ENCODE measurements around the gene DLL3. TPM values are rescaled to one million over a fixed set of nuclear protein-coding genes. Genes with fewer than 3 reads are reported as not detected.

The DLL3 gene
- total and polyA plus RNA-seq, 9 of the 15 experiments (the other 6 are each of a cell fraction or from before 2014, with no cell fraction given): 0.80 to 6.3 (median 1.2) TPM

GRCh38 chr19:39520541-39521484 is 22.1 kb downstream of the DLL3 start (continued):
- TF ChIP-seq TAF1 (IDR thresholded peaks at IDR 0.05; ENCODE audit: control insufficient read depth, extremely low read depth, insufficient read depth, low read length, severe bottlenecking) (no peak), CBX8 (IDR thresholded peaks at IDR 0.05; ENCODE audit: borderline replicate concordance, extremely low read depth, low read depth, low read length, poor library complexity, severe bottlenecking) (no peak), RCOR1 (IDR thresholded peaks at IDR 0.05; ENCODE audit: borderline replicate concordance in 1 of 2, low read depth in 2 of 2, low read length in 2 of 2) (0 out of 4 replicates have a peak, but pooled peaks of 1 of the 2 experiments have one; percentile 5), KAT8 (IDR thresholded peaks at IDR 0.05; ENCODE audit: low read depth) (no peak), BHLHE40 (IDR thresholded peaks at IDR 0.05; ENCODE audit: low read length) (no peak), GATAD2A (IDR thresholded peaks at IDR 0.05) (no peak)

- H3K27me3 ChIP-seq (ENCODE audit: control insufficient read depth in 2 of 2, insufficient read depth in 2 of 2, low read length in 2 of 2): no peaks in the 10 kb centered on the region
- no peak for FAIRE-seq
- TF ChIP-seq HNRNPH1 (optimal IDR thresholded peaks at IDR 0.05; ENCODE audit: low read depth, low read length) (no peak), MGA (IDR thresholded peaks at IDR 0.05) (no peak)
These were observed 25.7 kb downstream of the DLL3 start for GRCh38 chr19:39524495-39524894.

More at GRCh38 chr19:39524495-39524894, 25.7 kb downstream of the DLL3 start:
- in situ Hi-C loops (cut with MboI): no loop called here
- H4K20me1 ChIP-seq (replicated peaks; ENCODE audit: control insufficient read depth, insufficient read depth, low read length): no peaks in the 10 kb centered on the region
- WGBS (ENCODE audit: insufficient coverage, low coverage, missing lambda C conversion rate): 72% methylated on average over 8 of the region's 8 CpGs
- ChIA-PET POLR2A (no interaction called here), CTCF (ENCODE audit: low intra/inter-chr PET ratio) (no interaction called here)
- H3K4me1 ChIP-seq (replicated peaks in 1 of 2; ENCODE audit: control insufficient read depth in 2 of 2, insufficient read depth in 2 of 2, low read length in 2 of 2): peaks cover 5 to 8% of the 10 kb centered on the region in 2 experiments; a peak in 3 of 5 replicates
- H3K9ac ChIP-seq (ENCODE audit: insufficient read depth in 1 of 2, low read depth in 2 of 2, low read length in 2 of 2): no peak overlapping the region
- no peak overlapping the region for H3K4me3 ChIP-seq
- intact Hi-C loops (cut with micrococcal nuclease): no loop called here
- DNase-seq (ENCODE audit: extremely low read depth in 1 of 4, low spot score in 3 of 4): no peak
- H3K4me2 ChIP-seq (ENCODE audit: insufficient read depth, low read length): no peak overlapping the region
- no peak overlapping the region for H3K27ac ChIP-seq (ENCODE audit: extremely low read depth, low read depth, low read length)
- H3K36me3 ChIP-seq (ENCODE audit: control insufficient read depth, insufficient read depth, low read length): no peaks in the 10 kb centered on the region
- BruUV-seq (replicated peaks): no TSS peak
- H2AFZ ChIP-seq (ENCODE audit: low read depth, low read length): no peak overlapping the region
- no peaks in the 10 kb centered on the region for H3K79me2 ChIP-seq (ENCODE audit: control insufficient read depth, insufficient read depth, low read length)
- no peak for ATAC-seq
- no peaks in the 10 kb centered on the region for H3K9me1 ChIP-seq (ENCODE audit: control insufficient read depth, insufficient read depth, low read length)
- H3K9me3 ChIP-seq (replicated peaks; ENCODE audit: control insufficient read depth, insufficient read depth, low read depth, low read length): no peaks in the 10 kb centered on the region

All from K562 (cell line).